Measurements from ENCODE around the gene NAPA.

- no peak for TF ChIP-seq CTCF (IDR thresholded peaks at IDR 0.05)
- no peak for TF ChIP-seq POLR2A (IDR thresholded peaks at IDR 0.05)
Measured at GRCh38 chr19:47561440-47562057, 46.7 kb upstream of the NAPA start.

All from testis (tissue), 2 donors.